T1000 (cell line): ENCODE data around the gene CD48.
"Not testable (repeated sequence)": the region's sequence is repeated elsewhere in the genome, so short reads cannot be mapped to it uniquely, and the experiment has no call there.

Source experiments
- DNase-seq: peaks from one replicate; lab custom pipeline; 2025; ENCODE audit warnings: mixed read lengths; lab: John Stamatoyannopoulos, UW

Gene CD48

GRCh38 chr1:160652924-160653619 is 58.5 kb downstream of the CD48 start:
- DNase-seq: no peak

- not testable (repeated sequence) for DNase-seq
Observed at GRCh38 chr1:160652065-160652641, 59.5 kb downstream of the CD48 start.

- no peak for DNase-seq
Observed at GRCh38 chr1:160651433-160652064, 60.1 kb downstream of the CD48 start.

- no peak for DNase-seq
Observed at GRCh38 chr1:160647329-160647720, 64.3 kb downstream of the CD48 start.

- DNase-seq: no peak
Observed at GRCh38 chr1:160646711-160647328, 64.8 kb downstream of the CD48 start, which contains the start of gene SLAMF1. SLAMF1 (minus strand) TSS chr1:160647044; CDS start chr1:160646945, 99 bp downstream.

- DNase-seq: no peak
Observed at GRCh38 chr1:160646180-160646579, 65.4 kb downstream of the CD48 start.

- DNase-seq: no peak
Observed at GRCh38 chr1:160645386-160646130, 66.1 kb downstream of the CD48 start.

GRCh38 chr1:160644399-160644798 is 67.2 kb downstream of the CD48 start:
- DNase-seq: no peak

GRCh38 chr1:160643138-160643537 is 68.5 kb downstream of the CD48 start:
- DNase-seq: no peak

- DNase-seq: no peak
Observed at GRCh38 chr1:160642281-160642644, 69.4 kb downstream of the CD48 start.

- DNase-seq: no peak
Observed at GRCh38 chr1:160641323-160642280, 70.0 kb downstream of the CD48 start.

GRCh38 chr1:160640359-160641123 is 71.1 kb downstream of the CD48 start:
- no peak for DNase-seq

GRCh38 chr1:160639652-160640051 is 72.0 kb downstream of the CD48 start:
- DNase-seq: no peak

GRCh38 chr1:160638926-160639325 is 72.7 kb downstream of the CD48 start:
- DNase-seq: no peak

- DNase-seq: no peak
Observed at GRCh38 chr1:160638540-160638857, 73.1 kb downstream of the CD48 start.

GRCh38 chr1:160637821-160638539 is 73.6 kb downstream of the CD48 start:
- DNase-seq: no peak

GRCh38 chr1:160637065-160637464 is 74.6 kb downstream of the CD48 start:
- no peak for DNase-seq

- no peak for DNase-seq
Observed at GRCh38 chr1:160636547-160636946, 75.1 kb downstream of the CD48 start.

GRCh38 chr1:160636076-160636475 is 75.5 kb downstream of the CD48 start:
- DNase-seq: no peak
